Effector CD4-positive, alpha-beta T cell (primary cell): ENCODE results near the gene FZD8.
A peak's percentile ranks its signal among the peaks of the same experiment; 100 is the strongest.

Experiments
- DNase-seq: peaks from one replicate; pipeline ENCODE4 v3.0.0-alpha.2; 2020

Gene FZD8

DNA sequence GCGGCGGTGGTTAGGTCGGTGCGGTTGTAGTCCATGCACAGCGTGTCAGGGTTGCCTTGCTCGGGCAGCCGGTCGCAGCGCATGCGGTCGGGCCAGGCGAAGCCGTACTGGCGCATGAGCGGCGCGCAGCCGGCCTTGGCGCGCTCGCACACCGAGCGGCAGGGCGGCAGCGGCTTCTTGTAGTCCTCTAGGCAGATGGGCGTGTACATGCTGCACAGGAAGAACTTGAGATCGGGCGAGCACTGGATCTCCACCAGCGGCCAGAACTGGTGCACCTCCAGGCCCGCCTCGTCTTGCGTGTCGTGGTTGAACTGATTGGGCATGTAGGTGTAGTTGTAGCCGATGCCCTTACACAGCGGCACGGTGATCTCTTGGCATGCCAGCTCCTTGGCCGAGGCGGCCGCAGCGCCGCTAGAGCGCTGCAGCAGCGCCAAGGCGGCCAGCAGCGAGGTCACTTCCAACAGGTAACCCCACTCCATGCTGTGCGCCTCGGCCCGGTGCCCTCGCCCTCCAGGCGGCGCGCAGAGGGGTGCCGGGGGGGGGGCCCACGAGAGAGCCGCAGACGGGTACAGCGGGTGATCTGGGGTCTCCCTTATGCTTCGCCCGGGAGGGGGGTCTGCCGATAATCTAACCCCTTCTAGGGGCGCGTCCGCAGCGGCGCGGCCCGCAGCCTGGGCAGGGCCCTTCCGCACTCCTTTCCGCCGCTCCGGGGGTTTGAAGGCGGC is 983 bp downstream of the FZD8 start:
- DNase-seq = peak; percentile 8

DNA sequence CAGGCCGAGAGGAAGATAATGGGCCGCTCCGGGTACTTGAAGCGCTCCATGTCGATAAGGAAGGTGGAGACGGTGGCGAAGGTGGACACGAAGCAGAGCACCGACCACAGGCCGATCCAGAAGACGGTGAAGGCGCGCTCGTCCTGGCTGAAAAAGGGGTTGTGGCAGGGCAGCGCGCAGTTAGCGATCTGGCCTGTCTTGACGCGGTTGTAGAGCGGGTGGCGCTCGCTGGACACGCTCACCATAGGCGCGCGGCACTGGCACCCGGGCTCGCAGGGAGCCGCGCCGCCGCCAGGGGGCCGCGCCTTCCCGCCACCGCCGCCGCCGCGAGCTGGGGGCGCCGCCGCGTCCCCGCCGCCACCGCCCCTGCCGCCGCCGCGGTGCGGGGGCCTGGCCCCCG is 1.6 kb downstream of the FZD8 start:
- no peak for DNase-seq

DNA sequence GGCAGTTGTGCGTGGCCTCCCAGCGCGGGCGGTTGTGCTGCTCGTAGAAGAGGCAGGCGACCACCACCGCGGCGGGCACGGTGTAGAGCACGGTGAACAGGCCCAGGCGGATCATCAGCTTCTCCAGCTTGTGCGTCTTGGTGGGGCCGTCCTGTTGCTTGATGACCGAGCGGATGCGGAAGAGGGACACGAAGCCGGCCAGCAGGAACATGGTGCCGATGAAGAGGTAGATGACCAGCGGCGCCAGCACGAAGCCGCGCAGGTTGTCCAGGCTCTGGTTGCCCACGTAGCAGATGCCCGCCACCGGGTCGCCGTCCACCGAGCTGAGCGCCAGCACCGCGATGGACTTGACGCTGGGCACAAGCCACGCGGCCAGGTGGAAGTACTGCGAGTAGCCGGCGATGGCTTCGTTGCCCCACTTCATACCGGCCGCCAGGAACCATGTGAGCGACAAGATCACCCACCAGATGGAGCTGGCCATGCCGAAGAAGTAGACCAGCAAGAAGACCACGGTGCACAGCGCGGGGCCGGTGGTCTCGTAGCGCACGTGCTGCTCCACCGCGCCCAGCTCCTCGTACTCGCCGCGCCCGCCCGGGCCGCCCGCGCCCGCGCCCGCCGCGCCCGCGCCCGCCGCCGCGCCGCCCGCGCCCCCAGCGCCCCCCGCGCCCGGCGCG is 2.2 kb downstream of the FZD8 start:
- no peak for DNase-seq

DNA sequence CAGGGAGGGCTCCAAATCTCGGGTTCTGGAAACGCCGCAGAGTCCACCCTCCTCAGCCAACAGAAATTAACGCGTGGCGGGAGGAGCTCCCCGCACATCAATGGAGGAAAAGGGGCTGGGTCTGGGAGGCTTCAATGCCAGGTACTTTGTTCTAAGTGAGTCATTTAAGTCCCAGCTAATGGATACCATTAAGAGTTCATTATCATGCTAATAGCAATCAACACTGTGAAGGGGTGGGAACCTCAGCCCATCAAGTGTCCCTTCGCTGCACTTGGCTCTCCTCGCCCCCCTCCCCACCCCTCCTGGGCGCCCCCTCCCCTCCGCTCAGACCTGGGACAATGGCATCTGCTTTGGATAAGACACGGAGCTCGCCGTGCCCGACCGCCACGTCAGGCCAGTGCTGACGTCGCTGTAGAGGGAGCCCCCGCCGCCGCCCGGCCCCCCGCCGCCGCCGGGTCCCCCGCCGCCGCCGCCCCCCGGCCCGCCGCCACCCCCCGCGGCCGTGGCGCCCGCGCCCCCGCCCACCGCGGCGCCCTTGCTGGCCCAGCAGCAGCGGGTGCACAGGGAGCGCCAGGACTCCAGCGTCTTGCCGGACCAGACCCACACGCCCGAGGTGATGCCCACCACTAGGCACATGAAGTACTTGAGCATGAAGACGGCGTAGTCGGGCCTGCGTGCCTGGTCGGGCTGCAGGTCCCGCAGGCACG is 2.9 kb downstream of the FZD8 start:
- DNase-seq = no peak

DNA sequence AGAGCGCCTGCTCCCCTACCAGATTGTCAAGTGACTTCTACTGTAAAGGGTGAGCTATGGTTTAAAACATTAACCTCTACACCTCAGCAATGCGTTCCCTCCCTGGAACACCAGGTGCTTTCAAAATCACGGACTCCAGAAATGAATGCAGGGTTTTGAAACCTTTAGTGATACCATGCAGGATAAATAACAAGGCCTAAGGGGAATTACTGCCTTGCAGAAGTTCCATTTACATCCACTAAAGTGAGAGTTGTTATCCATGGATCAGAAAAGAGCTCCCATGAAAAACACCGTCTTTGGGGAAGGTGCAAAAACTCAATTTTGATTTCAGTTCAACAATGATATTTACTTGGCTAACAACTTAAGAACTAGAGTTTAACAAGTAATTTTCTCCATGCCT is 4.0 kb downstream of the FZD8 start:
- DNase-seq = no peak

DNA sequence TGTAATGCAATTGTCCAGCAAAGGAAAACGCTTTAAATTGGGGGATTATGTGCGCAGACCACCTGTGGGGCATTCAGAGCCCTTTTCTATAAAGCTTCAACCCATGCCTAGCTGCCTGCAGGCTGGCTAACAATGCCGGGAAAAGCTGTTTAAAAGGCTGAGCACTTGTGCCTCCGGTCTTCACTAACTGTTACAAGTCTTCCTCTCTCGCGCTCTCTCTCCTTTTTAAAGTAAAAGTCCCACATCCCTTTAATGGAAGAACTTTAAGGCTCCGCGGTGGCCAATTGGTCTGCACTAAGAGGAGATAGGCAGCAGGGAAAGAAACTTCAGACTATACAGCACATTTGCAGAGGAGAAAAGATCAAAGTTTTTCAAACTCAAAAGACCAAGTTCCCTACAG is 4.6 kb downstream of the FZD8 start:
- DNase-seq = no peak

DNA sequence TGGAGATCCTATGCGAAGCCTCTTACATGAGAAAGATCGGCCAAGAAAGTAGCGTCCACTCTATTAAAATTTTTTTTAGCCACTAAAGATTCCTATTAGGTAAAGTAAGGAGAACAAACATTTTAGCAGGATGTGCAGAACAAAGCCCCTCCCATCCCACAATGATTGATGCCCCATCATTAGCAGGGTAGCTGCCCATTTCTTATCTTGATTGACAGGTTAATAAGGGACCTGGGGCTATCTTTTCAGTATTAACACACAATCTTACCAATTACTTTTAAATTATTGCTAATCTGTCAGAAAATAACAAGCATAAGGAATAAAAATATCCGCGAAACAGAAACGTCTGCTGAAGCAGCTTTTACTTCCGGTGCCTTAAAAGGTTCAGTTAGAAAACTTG is 5.1 kb downstream of the FZD8 start:
- no peak for DNase-seq

DNA sequence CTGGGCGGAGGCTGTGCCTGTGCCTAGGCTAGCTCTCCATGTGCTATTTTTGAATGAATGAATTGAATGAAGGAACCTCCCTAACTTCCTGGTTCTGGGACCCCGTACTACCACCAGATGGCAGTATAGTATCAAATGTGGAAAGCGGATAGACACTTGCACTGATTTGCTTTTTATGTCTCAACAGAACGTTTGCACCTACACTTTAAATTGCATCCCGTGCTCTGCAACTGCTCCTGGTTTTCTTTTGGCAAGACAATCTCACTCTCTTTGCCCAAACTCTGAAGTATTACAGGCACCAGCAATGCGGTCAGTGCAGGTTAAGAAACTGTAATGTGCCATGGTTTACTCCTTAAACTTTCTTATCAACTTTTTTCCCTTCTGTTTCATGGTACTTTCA is 6.5 kb downstream of the FZD8 start:
- DNase-seq = peak; percentile 9

DNA sequence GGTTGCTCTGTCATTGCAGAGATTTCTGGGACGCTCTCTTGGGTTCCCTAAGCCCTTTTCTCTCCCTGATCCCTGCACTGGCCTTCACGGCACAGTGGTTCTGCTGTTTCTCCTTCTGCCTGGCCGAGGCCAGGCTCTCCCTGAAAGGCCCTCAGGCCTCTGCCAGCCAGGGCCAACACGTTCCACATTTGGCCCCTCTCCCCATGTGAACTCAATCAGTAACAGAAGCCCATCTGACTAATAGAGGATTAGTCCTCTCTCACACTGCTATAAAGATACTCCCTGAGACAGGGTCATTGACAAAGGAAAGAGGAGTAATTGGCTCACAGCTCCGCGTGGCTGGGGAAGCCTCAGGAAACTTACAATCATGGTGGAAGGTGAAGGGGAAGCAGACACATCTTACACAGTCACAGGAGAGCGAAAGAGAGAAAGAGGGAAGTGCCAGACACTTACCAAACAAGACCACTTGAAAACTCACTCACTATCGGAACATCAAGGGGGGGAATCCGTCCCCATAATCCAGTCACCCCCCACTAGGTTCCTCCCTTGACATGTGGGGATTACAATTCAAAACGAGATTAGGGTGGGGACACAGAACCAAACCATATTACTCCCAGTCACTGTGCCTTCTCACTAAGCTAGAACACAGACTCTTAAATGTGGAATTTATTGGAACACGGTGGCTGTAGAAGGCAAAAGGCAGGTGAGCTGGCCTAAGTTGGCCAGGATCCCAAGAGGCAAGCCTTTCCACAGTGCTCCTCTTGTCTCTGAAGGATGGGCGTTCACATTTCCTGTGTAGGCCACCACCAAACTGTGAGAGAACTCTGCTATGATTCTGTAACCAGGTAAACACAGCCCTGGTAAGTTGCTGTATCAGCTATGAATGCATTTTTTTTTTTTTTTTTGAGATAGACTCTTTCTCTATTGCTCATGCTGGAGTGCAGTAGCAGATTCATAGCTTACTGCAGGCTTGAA is 8.8 kb downstream of the FZD8 start:
- DNase-seq = no peak

DNA sequence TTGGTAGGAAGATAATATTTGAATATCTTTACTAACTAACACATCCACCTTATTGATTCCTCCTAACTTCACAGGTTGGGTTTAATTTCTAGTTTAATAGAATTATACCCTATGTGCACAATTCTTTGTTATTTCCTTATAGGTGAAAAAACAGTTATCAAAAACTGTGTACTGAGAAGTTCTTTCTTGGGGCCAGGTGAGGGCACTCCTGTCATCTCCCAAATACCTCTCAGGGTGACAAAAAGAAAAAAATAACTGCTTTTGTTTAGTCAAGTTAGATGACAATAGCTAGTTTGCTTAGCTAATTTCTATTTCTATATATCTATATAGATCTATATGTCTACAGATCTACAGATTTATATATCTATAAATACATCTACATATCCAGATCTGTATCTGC is 10.1 kb downstream of the FZD8 start:
- no peak for DNase-seq

DNA sequence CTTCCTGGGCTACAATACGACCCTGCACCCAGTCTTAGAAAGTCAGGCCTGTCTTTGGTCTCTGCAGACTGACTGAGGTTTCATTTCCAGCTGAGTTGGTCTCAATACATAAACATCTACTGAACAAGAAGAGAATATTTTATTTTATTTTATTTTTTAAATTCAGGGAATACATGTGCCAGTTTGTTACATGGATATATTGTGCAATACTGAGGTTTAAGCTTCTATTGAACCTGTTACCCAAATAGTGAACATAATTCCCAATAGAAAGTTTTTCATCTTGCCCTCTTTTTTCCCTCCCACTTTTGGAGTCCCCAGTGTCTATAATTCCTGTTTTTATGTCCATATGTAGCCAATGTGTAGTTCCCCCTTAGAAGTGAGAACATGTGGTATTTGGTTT is 10.7 kb downstream of the FZD8 start:
- no peak for DNase-seq

DNA sequence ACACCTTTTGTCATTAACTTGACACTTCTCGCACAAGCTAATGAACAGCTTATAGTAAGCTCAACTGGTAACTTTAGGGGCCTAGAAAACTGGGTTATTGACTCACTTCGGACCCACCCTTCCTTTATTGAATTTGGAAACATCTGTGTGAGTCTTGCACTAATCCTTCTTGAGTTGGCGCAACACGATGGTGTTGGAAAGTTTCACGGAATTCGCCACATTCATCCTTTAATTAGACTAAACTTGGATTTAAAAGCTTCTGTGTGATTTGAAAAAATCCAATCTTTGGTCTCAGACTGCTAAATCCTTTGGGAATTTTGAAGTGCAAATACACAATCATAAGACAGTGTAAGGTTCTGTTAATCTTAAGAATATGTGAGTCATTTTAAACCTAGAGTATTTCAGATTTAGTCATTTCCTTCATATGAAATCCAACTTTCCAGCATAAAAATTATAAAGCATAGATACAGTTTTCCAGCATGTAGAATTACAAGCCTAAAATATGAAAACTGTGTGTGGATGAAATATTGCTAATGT is 15.1 kb downstream of the FZD8 start:
- no peak for DNase-seq

DNA sequence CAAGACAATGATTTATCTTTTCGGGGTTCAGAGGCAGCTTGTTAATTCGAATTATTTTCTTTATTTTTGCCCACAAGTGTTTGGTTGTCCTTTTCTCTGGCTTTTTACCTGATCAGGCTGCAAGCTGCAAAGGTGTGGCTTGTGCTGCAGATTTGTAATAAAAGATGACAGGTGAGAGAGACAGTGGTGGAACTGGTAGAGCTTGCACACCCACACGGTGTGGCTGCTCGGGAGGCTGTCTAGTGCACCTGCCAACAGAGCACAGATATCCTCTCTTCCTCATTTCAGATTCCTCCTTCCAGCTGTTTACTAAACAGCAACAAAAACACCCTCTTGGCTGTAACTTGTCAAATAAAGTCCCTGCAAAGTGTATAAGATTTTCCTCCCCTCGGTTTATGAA is 27.8 kb downstream of the FZD8 start:
- no peak for DNase-seq

DNA sequence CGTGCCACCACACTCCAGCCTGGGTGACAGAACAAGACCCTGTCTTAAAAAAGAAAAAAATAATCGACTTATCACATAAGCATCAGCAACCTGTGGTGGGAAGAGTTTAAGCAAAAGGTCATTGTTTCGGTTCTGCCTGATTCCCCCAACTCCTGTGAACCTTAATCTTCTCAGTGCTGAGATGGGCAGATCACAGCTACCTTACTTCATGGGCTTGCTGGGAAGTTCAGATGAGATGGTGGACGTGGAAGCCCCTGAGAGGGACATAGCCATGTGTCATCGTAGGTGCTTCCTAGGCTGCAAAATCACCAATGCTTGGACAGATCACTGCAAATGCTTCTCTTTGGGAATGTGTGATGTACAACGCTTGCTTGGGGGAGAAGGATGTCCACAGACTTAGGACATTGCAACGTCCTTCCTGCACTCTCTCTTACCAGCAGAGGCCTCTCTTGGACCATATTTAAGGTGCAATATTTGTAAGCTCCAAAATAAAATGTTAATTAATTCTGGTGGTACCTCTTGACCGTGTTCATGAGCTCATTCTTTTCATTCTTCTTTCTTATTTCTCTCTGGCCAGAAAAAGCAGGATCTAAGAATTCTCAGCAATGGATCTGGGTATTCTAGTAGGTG is 28.4 kb downstream of the FZD8 start:
- DNase-seq = no peak

DNA sequence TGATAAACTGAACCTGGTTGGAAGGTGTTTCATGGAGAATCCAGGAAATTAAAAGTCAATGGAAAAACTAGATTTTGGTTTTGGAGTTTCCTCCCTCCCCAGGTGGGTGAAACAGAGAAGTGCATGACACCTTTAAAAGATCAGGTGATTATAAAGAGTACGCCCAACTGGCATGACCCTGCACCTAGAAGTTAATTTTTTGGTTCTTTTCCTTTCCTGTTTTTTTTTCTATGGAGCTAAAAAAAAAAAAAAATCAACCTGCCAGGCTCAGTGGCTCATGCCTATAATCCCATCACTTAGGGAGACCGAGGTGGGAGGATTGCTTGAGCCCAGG is 29.0 kb downstream of the FZD8 start:
- DNase-seq = no peak

DNA sequence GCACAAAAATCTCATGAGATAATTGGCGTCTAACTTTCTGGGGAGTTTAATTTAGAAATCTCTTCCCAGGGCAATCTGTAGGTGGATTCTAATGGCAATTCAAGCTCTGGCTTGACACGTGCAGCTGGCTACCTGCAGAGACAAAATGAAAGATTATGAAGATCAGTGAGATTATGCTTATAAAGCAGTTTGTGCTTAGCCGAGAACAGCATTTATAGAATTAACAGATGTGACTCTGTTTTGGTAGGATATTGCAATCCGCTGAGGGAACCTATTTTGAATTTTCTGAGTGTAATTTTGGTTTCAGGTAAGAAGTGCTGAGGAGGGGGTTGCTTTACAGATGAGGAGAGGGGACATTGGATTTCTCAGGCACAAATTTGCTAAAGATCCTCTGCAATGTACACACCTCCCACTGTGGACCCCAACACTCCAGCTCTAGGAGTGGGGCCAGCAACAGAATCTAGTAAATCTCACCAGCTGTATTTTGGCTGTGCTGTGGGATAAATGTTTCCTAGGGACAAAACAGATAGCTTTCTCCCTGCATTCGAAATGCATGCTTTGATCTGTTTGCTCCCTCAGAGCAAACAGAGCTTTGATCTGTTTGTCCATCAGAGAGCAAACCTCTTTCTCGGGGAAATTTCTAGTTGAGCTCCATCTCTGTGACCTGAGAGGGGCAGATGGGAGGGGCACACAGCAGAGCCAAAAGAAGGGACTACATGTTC is 29.6 kb downstream of the FZD8 start:
- no peak for DNase-seq

DNA sequence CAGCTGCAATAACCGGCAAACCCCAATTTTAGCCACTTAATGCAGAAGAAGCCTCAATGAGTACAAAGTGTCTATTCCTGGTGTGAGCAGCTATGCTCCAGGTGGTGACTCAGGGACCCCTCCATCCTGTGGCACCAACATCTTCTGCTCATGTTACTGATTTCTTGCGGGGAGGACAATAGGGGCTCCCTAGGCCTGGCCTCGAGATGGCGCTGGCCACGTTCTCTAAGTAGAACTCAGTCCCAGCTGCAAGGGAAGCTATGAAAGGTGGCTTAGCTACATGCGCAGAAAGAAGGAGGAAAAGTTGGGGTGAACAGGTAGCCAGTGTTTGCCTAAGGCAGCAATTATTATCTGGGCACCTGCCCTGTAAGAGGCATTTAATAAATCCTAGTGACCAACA is 30.3 kb downstream of the FZD8 start:
- no peak for DNase-seq

DNA sequence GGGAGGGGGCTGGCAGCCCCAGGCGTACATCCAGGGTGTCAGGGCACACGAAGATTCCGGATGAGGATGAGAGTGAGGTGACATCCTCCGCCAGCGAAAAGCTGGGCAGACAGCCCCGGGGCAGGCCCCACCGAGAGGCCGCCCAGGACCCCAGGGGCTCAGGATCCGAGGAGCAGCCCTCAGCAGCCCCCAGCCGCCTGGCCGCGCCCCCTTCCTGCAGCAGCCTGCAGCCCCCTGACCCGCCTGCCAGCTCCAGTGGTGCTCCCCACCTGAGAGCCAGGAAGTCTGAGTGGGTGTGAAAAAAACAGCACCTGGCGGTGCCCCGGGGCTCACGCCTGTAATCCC is 33.8 kb downstream of the FZD8 start:
- DNase-seq = no peak

DNA sequence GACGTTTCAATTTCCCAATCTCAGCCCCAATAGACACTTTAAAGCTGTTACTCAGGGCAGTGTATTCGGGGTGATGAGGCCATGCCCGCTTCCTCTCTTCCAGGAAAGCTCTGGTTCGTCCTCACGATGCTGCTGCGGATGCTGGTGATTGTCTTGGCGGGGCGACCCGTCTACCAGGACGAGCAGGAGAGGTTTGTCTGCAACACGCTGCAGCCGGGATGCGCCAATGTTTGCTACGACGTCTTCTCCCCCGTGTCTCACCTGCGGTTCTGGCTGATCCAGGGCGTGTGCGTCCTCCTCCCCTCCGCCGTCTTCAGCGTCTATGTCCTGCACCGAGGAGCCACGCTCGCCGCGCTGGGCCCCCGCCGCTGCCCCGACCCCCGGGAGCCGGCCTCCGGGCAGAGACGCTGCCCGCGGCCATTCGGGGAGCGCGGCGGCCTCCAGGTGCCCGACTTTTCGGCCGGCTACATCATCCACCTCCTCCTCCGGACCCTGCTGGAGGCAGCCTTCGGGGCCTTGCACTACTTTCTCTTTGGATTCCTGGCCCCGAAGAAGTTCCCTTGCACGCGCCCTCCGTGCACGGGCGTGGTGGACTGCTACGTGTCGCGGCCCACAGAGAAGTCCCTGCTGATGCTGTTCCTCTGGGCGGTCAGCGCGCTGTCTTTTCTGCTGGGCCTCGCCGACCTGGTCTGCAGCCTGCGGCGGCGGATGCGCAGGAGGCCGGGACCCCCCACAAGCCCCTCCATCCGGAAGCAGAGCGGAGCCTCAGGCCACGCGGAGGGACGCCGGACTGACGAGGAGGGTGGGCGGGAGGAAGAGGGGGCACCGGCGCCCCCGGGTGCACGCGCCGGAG is 34.4 kb downstream of the FZD8 start:
- DNase-seq = no peak

DNA sequence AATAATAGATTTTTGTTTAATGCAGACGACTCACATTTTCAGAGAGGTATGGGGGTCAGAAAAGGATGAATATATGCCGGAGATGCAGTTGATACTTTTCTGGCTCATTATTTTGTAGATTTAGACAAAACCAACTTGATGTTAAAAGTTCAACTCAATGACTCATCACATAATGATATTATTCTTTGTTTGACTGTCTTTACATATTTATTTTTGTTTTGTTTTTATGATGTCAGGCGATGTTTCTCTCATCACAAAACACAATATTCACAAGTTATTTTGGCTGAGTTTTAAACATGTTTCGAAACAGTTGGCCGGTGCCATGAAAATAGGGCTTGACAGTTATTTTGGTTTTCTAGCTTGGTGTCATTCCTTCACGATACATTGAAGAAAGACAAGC is 35.7 kb downstream of the FZD8 start:
- DNase-seq = no peak

DNA sequence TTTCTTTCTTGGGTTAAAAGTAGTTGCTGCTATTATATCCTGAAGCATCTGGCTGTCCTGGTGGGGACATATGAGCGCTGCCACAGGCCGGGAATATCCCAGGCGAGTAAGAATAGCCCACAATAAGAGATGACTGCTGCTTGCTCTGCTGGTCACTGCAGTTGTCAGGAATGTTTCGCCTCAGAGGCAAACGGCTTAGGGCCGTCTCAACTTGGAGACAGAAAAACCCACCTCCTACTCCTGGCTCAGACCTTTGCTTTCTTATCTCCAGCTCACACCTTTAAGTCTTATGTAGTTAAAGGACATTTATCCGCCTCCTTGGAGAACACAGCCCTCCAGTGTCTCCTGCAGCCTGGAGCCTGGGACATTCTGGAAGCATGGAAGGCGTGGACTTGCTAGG is 36.9 kb downstream of the FZD8 start, which contains the start of gene GJD4:
TSS of gene GJD4 (plus strand) at position 151 of the 400 bp plus-strand sequence. CDS start at position 378, 227 bp downstream.
- no peak for DNase-seq
